ENCODE results near the gene UFSP2. TPM values are rescaled to one million over a fixed set of nuclear protein-coding genes. Genes with fewer than 3 reads are reported as not detected.

The UFSP2 gene
- total and polyA plus RNA-seq, 2 experiments from 2014 or later: 29.0 to 53.0 TPM

DNA sequence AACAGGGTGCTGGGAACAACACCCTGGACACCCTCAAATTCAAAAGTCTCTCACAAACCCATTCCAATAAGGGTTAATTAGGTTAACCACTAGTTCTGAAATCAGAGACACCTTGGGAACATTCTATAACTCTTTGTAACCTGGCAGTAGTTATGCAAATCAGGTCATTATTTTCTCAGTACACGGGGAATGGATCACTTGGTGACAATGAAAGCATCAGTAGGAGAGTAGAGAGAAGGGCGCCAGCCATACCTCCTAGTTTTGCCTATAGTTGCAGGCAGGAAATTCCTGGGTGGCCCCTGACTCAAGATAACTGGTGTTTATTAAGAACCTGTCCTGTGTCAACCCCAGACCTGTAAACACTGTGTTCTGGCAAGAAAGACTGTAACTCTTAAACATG, 43.2 kb upstream of the UFSP2 start:
- TF ChIP-seq EZH2phosphoT487 (IDR thresholded peaks at IDR 0.05; ENCODE audit: unreplicated experiment) (no peak), ZNF114 (CRISPR knock-in tag; IDR thresholded peaks at IDR 0.05) (no peak), JUNB (IDR thresholded peaks at IDR 0.05; ENCODE audit: unreplicated experiment) (no peak), ZNF331 (CRISPR knock-in tag; IDR thresholded peaks at IDR 0.05; ENCODE audit: low read depth) (no peak), STAT1 (IDR thresholded peaks at IDR 0.05; ENCODE audit: unreplicated experiment) (no peak), POLR2AphosphoS5 (IDR thresholded peaks at IDR 0.05; ENCODE audit: low read depth) (no peak), CREB1 (CRISPR knock-in tag; IDR thresholded peaks at IDR 0.05; ENCODE audit: low read depth) (no peak), NANOG (IDR thresholded peaks at IDR 0.05; ENCODE audit: borderline replicate concordance) (no peak), EZH2 (IDR thresholded peaks at IDR 0.05; ENCODE audit: low read depth, unreplicated experiment) (no peak)
- TF ChIP-seq, protein P1, sequence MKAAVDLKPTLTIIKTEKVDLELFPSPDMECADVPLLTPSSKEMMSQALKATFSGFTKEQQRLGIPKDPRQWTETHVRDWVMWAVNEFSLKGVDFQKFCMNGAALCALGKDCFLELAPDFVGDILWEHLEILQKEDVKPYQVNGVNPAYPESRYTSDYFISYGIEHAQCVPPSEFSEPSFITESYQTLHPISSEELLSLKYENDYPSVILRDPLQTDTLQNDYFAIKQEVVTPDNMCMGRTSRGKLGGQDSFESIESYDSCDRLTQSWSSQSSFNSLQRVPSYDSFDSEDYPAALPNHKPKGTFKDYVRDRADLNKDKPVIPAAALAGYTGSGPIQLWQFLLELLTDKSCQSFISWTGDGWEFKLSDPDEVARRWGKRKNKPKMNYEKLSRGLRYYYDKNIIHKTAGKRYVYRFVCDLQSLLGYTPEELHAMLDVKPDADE (IDR thresholded peaks at IDR 0.05): no peak
- TF ChIP-seq, protein P2, sequence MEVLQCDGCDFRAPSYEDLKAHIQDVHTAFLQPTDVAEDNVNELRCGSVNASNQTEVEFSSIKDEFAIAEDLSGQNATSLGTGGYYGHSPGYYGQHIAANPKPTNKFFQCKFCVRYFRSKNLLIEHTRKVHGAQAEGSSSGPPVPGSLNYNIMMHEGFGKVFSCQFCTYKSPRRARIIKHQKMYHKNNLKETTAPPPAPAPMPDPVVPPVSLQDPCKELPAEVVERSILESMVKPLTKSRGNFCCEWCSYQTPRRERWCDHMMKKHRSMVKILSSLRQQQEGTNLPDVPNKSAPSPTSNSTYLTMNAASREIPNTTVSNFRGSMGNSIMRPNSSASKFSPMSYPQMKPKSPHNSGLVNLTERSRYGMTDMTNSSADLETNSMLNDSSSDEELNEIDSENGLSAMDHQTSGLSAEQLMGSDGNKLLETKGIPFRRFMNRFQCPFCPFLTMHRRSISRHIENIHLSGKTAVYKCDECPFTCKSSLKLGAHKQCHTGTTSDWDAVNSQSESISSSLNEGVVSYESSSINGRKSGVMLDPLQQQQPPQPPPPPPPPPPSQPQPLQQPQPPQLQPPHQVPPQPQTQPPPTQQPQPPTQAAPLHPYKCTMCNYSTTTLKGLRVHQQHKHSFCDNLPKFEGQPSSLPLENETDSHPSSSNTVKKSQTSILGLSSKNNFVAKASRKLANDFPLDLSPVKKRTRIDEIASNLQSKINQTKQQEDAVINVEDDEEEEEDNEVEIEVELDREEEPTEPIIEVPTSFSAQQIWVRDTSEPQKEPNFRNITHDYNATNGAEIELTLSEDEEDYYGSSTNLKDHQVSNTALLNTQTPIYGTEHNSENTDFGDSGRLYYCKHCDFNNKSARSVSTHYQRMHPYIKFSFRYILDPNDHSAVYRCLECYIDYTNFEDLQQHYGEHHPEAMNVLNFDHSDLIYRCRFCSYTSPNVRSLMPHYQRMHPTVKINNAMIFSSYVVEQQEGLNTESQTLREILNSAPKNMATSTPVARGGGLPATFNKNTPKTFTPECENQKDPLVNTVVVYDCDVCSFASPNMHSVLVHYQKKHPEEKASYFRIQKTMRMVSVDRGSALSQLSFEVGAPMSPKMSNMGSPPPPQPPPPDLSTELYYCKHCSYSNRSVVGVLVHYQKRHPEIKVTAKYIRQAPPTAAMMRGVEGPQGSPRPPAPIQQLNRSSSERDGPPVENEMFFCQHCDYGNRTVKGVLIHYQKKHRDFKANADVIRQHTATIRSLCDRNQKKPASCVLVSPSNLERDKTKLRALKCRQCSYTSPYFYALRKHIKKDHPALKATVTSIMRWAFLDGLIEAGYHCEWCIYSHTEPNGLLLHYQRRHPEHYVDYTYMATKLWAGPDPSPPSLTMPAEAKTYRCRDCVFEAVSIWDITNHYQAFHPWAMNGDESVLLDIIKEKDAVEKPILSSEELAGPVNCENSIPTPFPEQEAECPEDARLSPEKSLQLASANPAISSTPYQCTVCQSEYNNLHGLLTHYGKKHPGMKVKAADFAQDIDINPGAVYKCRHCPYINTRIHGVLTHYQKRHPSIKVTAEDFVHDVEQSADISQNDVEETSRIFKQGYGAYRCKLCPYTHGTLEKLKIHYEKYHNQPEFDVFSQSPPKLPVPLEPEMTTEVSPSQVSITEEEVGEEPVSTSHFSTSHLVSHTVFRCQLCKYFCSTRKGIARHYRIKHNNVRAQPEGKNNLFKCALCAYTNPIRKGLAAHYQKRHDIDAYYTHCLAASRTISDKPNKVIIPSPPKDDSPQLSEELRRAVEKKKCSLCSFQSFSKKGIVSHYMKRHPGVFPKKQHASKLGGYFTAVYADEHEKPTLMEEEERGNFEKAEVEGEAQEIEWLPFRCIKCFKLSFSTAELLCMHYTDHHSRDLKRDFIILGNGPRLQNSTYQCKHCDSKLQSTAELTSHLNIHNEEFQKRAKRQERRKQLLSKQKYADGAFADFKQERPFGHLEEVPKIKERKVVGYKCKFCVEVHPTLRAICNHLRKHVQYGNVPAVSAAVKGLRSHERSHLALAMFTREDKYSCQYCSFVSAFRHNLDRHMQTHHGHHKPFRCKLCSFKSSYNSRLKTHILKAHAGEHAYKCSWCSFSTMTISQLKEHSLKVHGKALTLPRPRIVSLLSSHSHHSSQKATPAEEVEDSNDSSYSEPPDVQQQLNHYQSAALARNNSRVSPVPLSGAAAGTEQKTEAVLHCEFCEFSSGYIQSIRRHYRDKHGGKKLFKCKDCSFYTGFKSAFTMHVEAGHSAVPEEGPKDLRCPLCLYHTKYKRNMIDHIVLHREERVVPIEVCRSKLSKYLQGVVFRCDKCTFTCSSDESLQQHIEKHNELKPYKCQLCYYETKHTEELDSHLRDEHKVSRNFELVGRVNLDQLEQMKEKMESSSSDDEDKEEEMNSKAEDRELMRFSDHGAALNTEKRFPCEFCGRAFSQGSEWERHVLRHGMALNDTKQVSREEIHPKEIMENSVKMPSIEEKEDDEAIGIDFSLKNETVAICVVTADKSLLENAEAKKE (CRISPR knock-in tag; IDR thresholded peaks at IDR 0.05): no peak
- TF ChIP-seq, protein P3, sequence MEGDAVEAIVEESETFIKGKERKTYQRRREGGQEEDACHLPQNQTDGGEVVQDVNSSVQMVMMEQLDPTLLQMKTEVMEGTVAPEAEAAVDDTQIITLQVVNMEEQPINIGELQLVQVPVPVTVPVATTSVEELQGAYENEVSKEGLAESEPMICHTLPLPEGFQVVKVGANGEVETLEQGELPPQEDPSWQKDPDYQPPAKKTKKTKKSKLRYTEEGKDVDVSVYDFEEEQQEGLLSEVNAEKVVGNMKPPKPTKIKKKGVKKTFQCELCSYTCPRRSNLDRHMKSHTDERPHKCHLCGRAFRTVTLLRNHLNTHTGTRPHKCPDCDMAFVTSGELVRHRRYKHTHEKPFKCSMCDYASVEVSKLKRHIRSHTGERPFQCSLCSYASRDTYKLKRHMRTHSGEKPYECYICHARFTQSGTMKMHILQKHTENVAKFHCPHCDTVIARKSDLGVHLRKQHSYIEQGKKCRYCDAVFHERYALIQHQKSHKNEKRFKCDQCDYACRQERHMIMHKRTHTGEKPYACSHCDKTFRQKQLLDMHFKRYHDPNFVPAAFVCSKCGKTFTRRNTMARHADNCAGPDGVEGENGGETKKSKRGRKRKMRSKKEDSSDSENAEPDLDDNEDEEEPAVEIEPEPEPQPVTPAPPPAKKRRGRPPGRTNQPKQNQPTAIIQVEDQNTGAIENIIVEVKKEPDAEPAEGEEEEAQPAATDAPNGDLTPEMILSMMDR (conservative IDR thresholded peaks at IDR 0.05; ENCODE audit: low read depth in 2 of 2): no peak
- TF ChIP-seq, protein P4, sequence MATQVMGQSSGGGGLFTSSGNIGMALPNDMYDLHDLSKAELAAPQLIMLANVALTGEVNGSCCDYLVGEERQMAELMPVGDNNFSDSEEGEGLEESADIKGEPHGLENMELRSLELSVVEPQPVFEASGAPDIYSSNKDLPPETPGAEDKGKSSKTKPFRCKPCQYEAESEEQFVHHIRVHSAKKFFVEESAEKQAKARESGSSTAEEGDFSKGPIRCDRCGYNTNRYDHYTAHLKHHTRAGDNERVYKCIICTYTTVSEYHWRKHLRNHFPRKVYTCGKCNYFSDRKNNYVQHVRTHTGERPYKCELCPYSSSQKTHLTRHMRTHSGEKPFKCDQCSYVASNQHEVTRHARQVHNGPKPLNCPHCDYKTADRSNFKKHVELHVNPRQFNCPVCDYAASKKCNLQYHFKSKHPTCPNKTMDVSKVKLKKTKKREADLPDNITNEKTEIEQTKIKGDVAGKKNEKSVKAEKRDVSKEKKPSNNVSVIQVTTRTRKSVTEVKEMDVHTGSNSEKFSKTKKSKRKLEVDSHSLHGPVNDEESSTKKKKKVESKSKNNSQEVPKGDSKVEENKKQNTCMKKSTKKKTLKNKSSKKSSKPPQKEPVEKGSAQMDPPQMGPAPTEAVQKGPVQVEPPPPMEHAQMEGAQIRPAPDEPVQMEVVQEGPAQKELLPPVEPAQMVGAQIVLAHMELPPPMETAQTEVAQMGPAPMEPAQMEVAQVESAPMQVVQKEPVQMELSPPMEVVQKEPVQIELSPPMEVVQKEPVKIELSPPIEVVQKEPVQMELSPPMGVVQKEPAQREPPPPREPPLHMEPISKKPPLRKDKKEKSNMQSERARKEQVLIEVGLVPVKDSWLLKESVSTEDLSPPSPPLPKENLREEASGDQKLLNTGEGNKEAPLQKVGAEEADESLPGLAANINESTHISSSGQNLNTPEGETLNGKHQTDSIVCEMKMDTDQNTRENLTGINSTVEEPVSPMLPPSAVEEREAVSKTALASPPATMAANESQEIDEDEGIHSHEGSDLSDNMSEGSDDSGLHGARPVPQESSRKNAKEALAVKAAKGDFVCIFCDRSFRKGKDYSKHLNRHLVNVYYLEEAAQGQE (IDR thresholded peaks at IDR 0.05; ENCODE audit: unreplicated experiment): no peak
- H3K27me3 ChIP-seq (ENCODE audit: insufficient read depth): peaks cover 23% of the 10 kb centered on the region
- H4K20me1 ChIP-seq (replicated peaks; ENCODE audit: insufficient read depth): no peaks in the 10 kb centered on the region
- H3K4me3 ChIP-seq: no peak overlapping the region
- Mint-ChIP-seq H3K27me3 (ENCODE audit: insufficient read depth, low read depth, poor library complexity) (peaks cover 10% of the 10 kb centered on the region), H3K27ac (no peak overlapping the region), H3K36me3 (ENCODE audit: low read depth) (peaks cover 3% of the 10 kb centered on the region; the same call in 2 of the 3 replicates), H3K9me3 (peaks cover 7% of the 10 kb centered on the region; the same call in 2 of the 3 replicates), H3K4me3 (no peak overlapping the region), H3K4me1 (peaks cover 28% of the 10 kb centered on the region)
- H3K36me3 ChIP-seq (ENCODE audit: insufficient read depth): no peaks in the 10 kb centered on the region
- no peaks in the 10 kb centered on the region for H3K79me2 ChIP-seq (replicated peaks; ENCODE audit: insufficient read depth)
- H3K9me2 ChIP-seq (ENCODE audit: insufficient read depth): no peaks in the 10 kb centered on the region
- no peaks in the 10 kb centered on the region for H3F3A ChIP-seq (replicated peaks; ENCODE audit: low read depth)
- DNase-seq (ENCODE audit: low spot score): no peak
- no peak overlapping the region for H2AFZ ChIP-seq
- no peak for ATAC-seq
- peaks cover 14% of the 10 kb centered on the region for H3K4me1 ChIP-seq (ENCODE audit: insufficient read depth)
- no peak overlapping the region for H3K27ac ChIP-seq (ENCODE audit: low read depth)
- no peak overlapping the region for H3K4me2 ChIP-seq
